ENCODE measurements around the gene CIAO1. TPM values are rescaled to one million over a fixed set of nuclear protein-coding genes. Genes with fewer than 3 reads are reported as not detected.
A peak's percentile ranks its signal among the peaks of the same experiment; 100 is the strongest.
"Not testable (repeated sequence)": the region's sequence is repeated elsewhere in the genome, so short reads cannot be mapped to it uniquely, and the experiment has no call there.

The CIAO1 gene
- total RNA-seq (2021) (76.8 and 79.7 TPM in 2 replicates), Bru-seq, nascent RNA (percentile 84 among the genes with signal in this experiment), BruChase-seq, experiment 1, labeled RNA remaining after a 2-hour chase (percentile 94 among the genes with signal in this experiment), BruChase-seq, experiment 2, labeled RNA remaining after a 6-hour chase (percentile 96 among the genes with signal in this experiment)
- long read RNA-seq, transcript CIAO1-203 (7 exons, 1,533 nt), result major isoform, 203 of 251 reads
- long read RNA-seq, partial matches to known transcripts, result 3 of 251 reads
- long read RNA-seq, other reads (novel, unspliced or antisense), result 45 of 251 reads

DNA sequence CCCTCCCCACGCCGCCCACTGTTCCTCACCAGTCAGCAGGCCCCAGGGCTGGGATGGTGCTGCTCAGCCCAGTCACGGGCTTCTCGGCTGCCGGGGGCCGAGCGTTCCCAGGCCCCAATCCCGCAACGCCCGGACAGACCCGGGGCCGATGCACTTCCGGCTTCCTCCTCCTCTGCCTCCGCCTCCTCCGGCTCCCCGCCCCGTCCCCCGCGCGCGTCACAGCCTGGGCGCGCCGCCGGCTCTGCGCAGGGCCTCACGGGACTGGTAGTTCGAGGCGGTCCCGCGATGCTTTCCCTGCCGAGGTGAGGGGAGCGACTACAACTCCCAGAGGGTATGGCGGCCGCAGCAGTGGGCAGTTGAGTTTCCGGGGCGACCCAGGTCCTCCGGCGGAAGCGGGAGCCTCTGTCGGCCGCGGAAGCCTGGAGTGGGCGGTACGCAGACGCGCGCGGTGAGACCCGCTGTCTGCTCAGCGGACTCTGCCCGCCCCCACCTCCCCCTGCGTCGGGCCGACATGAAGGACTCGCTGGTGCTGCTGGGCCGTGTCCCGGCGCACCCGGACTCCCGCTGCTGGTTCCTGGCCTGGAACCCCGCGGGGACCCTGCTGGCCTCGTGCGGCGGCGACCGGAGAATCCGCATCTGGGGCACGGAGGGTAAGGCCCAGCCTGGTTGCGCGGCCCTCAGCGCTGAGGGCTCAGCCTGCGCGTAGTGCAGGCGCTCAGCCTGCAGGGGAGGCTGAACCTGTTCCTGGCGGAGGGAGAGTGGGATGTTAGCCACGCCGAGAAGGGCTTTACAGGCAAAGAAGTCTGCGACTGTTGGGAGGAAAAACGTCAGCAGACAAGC is at the start of gene CIAO1, which contains the start of gene TMEM127:
CIAO1 (plus strand) TSS at position 386 of the 840 bp plus-strand sequence; CDS start at position 512, 126 bp downstream.
TMEM127 (minus strand) TSS at position 158 of the 840 bp plus-strand sequence. CDS start 616 bp downstream, outside the sequence.
- POLR2A ChIA-PET (ENCODE audit: low non-redundant PET), result interaction anchor here (0.7 kb wide), 1 partner anchor 112 kb away, joined by 3 read pairs; no protein-coding TSS in a partner anchor
- intact Hi-C loops (cut with micrococcal nuclease; ENCODE audit: unreplicated experiment), result loop anchor here (1.0 to 5.0 kb wide), 3 partner anchors 39 to 127 kb away; partner anchors contain the start of genes ASTL, SNRNP200 and STARD7
- no peaks in the 10 kb centered on the region for H3K27me3 ChIP-seq (replicated peaks; ENCODE audit: insufficient read depth, low read depth, low read length, poor library complexity)
- H3K36me3 ChIP-seq (ENCODE audit: insufficient read depth, low read length, poor library complexity, severe bottlenecking), result peaks cover 32% of the 10 kb centered on the region
- H3K4me1 ChIP-seq (ENCODE audit: insufficient read depth, low read length, poor library complexity, severe bottlenecking), result no peaks in the 10 kb centered on the region
- H3K27ac ChIP-seq (ENCODE audit: low read depth, low read length, poor library complexity, severe bottlenecking), result peak within 1 kb of the TSS; percentile 85
- CTCF ChIA-PET, result interaction anchor here (0.5 to 0.6 kb wide), 2 partner anchors 58 to 244 kb away, joined by 3 to 5 read pairs; no protein-coding TSS in a partner anchor
- DNase-seq (ENCODE audit: low spot score), result peak; percentile 99
- TF ChIP-seq EZH2 (IDR thresholded peaks at IDR 0.05; ENCODE audit: borderline replicate concordance, low read depth, low read length, poor library complexity, severe bottlenecking), result no peak
- TF ChIP-seq, protein P1, sequence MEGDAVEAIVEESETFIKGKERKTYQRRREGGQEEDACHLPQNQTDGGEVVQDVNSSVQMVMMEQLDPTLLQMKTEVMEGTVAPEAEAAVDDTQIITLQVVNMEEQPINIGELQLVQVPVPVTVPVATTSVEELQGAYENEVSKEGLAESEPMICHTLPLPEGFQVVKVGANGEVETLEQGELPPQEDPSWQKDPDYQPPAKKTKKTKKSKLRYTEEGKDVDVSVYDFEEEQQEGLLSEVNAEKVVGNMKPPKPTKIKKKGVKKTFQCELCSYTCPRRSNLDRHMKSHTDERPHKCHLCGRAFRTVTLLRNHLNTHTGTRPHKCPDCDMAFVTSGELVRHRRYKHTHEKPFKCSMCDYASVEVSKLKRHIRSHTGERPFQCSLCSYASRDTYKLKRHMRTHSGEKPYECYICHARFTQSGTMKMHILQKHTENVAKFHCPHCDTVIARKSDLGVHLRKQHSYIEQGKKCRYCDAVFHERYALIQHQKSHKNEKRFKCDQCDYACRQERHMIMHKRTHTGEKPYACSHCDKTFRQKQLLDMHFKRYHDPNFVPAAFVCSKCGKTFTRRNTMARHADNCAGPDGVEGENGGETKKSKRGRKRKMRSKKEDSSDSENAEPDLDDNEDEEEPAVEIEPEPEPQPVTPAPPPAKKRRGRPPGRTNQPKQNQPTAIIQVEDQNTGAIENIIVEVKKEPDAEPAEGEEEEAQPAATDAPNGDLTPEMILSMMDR (conservative IDR thresholded peaks at IDR 0.05; ENCODE audit: low read depth, low read length), result peak; percentile 43
- H3K4me3 ChIP-seq (ENCODE audit: low read depth, low read length, poor library complexity, severe bottlenecking), result peak within 1 kb of the TSS; percentile 98
- no peaks in the 10 kb centered on the region for H3K9me3 ChIP-seq (ENCODE audit: low read depth, low read length, poor library complexity, severe bottlenecking)
- no TSS peak for BruUV-seq (replicated peaks)

DNA sequence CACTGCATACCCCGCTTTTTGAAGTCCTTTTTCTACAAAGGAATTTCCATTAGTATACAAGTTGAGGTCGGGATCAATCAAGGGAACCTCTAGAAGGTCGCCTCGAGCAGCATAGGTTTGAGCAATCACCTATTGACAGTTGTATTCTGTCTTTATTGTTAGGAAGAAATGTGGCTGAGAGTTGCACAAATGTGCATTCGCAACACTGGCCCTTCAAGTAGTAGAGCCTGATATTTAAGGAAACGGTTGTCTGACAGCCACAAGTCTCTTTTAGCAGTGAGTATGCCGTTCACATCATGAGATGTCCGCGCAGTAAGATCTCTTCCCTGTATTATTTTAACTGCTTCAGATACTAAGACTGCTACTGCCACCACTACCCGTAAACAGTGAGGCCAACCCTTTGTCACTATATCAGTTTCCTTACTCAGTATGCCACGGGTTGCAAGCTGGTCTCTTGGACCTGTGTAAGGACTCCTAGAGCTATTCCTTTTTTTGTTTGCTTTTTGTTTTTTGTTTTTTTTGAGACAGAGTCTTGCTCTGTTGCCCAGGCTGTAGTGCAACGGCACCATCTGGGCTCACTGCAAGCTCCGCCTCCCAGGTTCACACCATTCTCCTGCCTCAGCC is 47.4 kb upstream of the CIAO1 start:
- TF ChIP-seq, protein P1 (conservative IDR thresholded peaks at IDR 0.05; ENCODE audit: low read depth, low read length), result no peak
- no peak for TF ChIP-seq EZH2 (IDR thresholded peaks at IDR 0.05; ENCODE audit: borderline replicate concordance, low read depth, low read length, poor library complexity, severe bottlenecking)
- Histone ChIP-seq H3K36me3 (ENCODE audit: insufficient read depth, low read length, poor library complexity, severe bottlenecking) (no peaks in the 10 kb centered on the region), H3K27ac (ENCODE audit: low read depth, low read length, poor library complexity, severe bottlenecking) (no peak overlapping the region), H3K4me1 (ENCODE audit: insufficient read depth, low read length, poor library complexity, severe bottlenecking) (no peaks in the 10 kb centered on the region), H3K27me3 (replicated peaks; ENCODE audit: insufficient read depth, low read depth, low read length, poor library complexity) (no peaks in the 10 kb centered on the region), H3K9me3 (ENCODE audit: low read depth, low read length, poor library complexity, severe bottlenecking) (no peaks in the 10 kb centered on the region), H3K4me3 (ENCODE audit: low read depth, low read length, poor library complexity, severe bottlenecking) (no peak overlapping the region)
- no peak for DNase-seq (ENCODE audit: low spot score)
- CTCF ChIA-PET, result no interaction called here
- intact Hi-C loops (cut with micrococcal nuclease; ENCODE audit: unreplicated experiment), result loop anchor here (5.0 kb wide), 1 partner anchor 44 kb away; no protein-coding TSS in a partner anchor
- POLR2A ChIA-PET (ENCODE audit: low non-redundant PET), result no interaction called here
- BruUV-seq (replicated peaks), result no TSS peak

DNA sequence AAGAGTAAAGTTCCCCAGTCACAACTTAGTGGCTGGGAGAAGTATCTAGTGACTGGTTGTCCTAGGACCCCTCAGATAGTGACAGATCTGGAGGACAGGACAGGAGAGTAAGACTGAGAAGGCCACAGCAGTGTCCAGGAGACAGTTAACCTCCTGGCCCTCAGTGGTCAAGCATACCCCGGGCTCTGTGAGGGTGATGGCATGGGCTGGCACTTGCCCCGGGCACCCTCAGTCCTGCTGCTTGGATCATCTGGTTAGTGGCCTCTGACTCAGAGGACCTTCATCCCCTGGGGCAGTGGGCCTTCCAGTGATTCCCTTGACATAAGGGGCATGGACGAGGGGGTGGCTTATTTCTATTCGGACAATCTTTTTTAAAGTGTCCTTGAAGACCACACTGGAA is 46.1 kb upstream of the CIAO1 start:
- H3K27me3 ChIP-seq (replicated peaks; ENCODE audit: insufficient read depth, low read depth, low read length, poor library complexity); H3K27ac ChIP-seq (ENCODE audit: low read depth, low read length, poor library complexity, severe bottlenecking); DNase-seq (ENCODE audit: low spot score); BruUV-seq (replicated peaks); H3K4me3 ChIP-seq (ENCODE audit: low read depth, low read length, poor library complexity, severe bottlenecking); POLR2A ChIA-PET (ENCODE audit: low non-redundant PET); H3K4me1 ChIP-seq (ENCODE audit: insufficient read depth, low read length, poor library complexity, severe bottlenecking); H3K9me3 ChIP-seq (ENCODE audit: low read depth, low read length, poor library complexity, severe bottlenecking); CTCF ChIA-PET; H3K36me3 ChIP-seq (ENCODE audit: insufficient read depth, low read length, poor library complexity, severe bottlenecking): not testable (repeated sequence)
- intact Hi-C loops (cut with micrococcal nuclease; ENCODE audit: unreplicated experiment), result loop anchor here (5.0 kb wide), 1 partner anchor 42 kb away; no protein-coding TSS in a partner anchor

DNA sequence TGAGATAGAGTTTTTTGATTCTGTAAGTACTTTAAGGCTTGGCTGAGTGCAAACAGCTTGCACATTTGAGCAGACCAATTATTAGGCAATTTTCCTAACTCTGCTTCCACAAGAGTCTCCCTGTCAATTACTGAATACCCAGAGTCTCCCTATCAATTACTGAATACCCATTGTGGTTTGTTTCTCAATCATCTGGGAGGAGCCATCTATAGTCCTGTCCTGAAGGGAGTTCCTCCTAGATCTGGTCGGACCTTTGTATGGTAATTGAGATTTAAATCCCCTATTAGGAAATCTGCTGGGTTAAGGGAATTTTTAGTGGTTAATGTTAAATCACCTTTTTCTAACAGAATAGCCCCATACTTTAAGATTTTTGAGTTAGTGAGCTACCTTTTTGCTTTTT is 44.9 kb upstream of the CIAO1 start:
- H3K36me3 ChIP-seq (ENCODE audit: insufficient read depth, low read length, poor library complexity, severe bottlenecking); DNase-seq (ENCODE audit: low spot score); BruUV-seq (replicated peaks); CTCF ChIA-PET; H3K4me3 ChIP-seq (ENCODE audit: low read depth, low read length, poor library complexity, severe bottlenecking); H3K27me3 ChIP-seq (replicated peaks; ENCODE audit: insufficient read depth, low read depth, low read length, poor library complexity); H3K9me3 ChIP-seq (ENCODE audit: low read depth, low read length, poor library complexity, severe bottlenecking); POLR2A ChIA-PET (ENCODE audit: low non-redundant PET); intact Hi-C loops (cut with micrococcal nuclease; ENCODE audit: unreplicated experiment); H3K27ac ChIP-seq (ENCODE audit: low read depth, low read length, poor library complexity, severe bottlenecking); H3K4me1 ChIP-seq (ENCODE audit: insufficient read depth, low read length, poor library complexity, severe bottlenecking): not testable (repeated sequence)
